Neural progenitor cell (in vitro differentiated cells): ENCODE results near the gene SCN10A.

Source experiments
- CTCF ChIP-seq: fragments of 200-600 bp; sonication (generic); IDR thresholded peaks from 2 replicates; pipeline ENCODE4 v1.5.1; 2017; ENCODE audit warnings: antibody characterized with exemption, mild to moderate bottlenecking
- EZH2 ChIP-seq: fragments of 200-600 bp; sonication (generic); IDR thresholded peaks from 2 replicates; pipeline ENCODE4 v1.6.1; 2017; ENCODE audit warnings: antibody characterized with exemption, mild to moderate bottlenecking, moderate library complexity
- EZH2phosphoT487 ChIP-seq: fragments of 200-600 bp; sonication (generic); IDR thresholded peaks from 2 replicates; pipeline ENCODE4 v1.6.1; 2017; ENCODE audit warnings: antibody characterized with exemption

GRCh38 chr3:38843898-38844297 lies 27.9 kb upstream of the SCN10A start:
- peak; percentile 59 for TF ChIP-seq CTCF
- TF ChIP-seq EZH2, result no peak
- no peak for TF ChIP-seq EZH2phosphoT487
